Left lobe of liver (tissue), 2 donors: ENCODE measurements around the gene SERTM1. TPM values are rescaled to one million over a fixed set of nuclear protein-coding genes. Genes with fewer than 3 reads are reported as not detected.

ENCODE experiments used
- ATAC-seq: fragments of 200-7000 bp; cut with Tn5 transposase; one replicate; pipeline ENCODE4 v1.9.1; 2020; ENCODE audit warnings: mild to moderate bottlenecking, moderate library complexity
- DNase-seq: peaks from one replicate; pipeline ENCODE4 v3.0.0-alpha.2; 2020; ENCODE audit warnings: low spot score
- total RNA-seq: library from RNA; stranded (reverse); gene quantifications from one replicate; pipeline ENCODE4 v1.2.1, GENCODE V29; 2021
- donor health status: DM: no; HTN: no; CAD: no; lungs with moderate emphysema.
- donor health status: DM: no; HTN: yes; CAD: no.

SERTM1 gene
- not detected for total RNA-seq

GRCh38 chr13:36673838-36674326, at the start of gene SERTM1:
TSS of gene SERTM1 (plus strand) at chr13:36674020. CDS start at chr13:36695079, 21,059 bp downstream.
- ATAC-seq (no peak), DNase-seq (no peak)

GRCh38 chr13:36628377-36629056, 45.3 kb upstream of the SERTM1 start:
- DNase-seq (no peak), ATAC-seq (no peak)

- ATAC-seq, result no peak
- no peak for DNase-seq
These were observed 44.8 kb upstream of the SERTM1 start for GRCh38 chr13:36629057-36629385.

- DNase-seq (no peak), ATAC-seq (no peak)
These were observed 43.5 kb upstream of the SERTM1 start for GRCh38 chr13:36630181-36630803.

- no peak for DNase-seq
- ATAC-seq, result no peak
These were observed 34.2 kb upstream of the SERTM1 start for GRCh38 chr13:36639610-36640009.

- ATAC-seq, result no peak
- DNase-seq, result no peak
These were observed 23.2 kb upstream of the SERTM1 start for GRCh38 chr13:36650611-36651010.

GRCh38 chr13:36665630-36666029, 8.2 kb upstream of the SERTM1 start:
- DNase-seq (no peak), ATAC-seq (no peak)

- ATAC-seq (no peak), DNase-seq (no peak)
These were observed 7.2 kb upstream of the SERTM1 start for GRCh38 chr13:36666477-36667229.

- ATAC-seq, result no peak
- DNase-seq, result no peak
These were observed 5.5 kb upstream of the SERTM1 start for GRCh38 chr13:36668316-36668715.

- DNase-seq (no peak), ATAC-seq (no peak)
These were observed 468 bp upstream of the SERTM1 start for GRCh38 chr13:36673352-36673751.

GRCh38 chr13:36674337-36675212, 755 bp downstream of the SERTM1 start:
- ATAC-seq (no peak), DNase-seq (no peak)

GRCh38 chr13:36675213-36675536, 1.4 kb downstream of the SERTM1 start:
- DNase-seq, result no peak
- no peak for ATAC-seq

GRCh38 chr13:36680913-36681312, 7.1 kb downstream of the SERTM1 start:
- DNase-seq (no peak), ATAC-seq (no peak)

GRCh38 chr13:36681894-36682624, 8.2 kb downstream of the SERTM1 start:
- ATAC-seq, result no peak
- no peak for DNase-seq

GRCh38 chr13:36683701-36684100, 9.9 kb downstream of the SERTM1 start:
- no peak for DNase-seq
- no peak for ATAC-seq

- DNase-seq (no peak), ATAC-seq (no peak)
These were observed 12.1 kb downstream of the SERTM1 start for GRCh38 chr13:36685927-36686326.

- no peak for ATAC-seq
- DNase-seq, result no peak
These were observed 22.7 kb downstream of the SERTM1 start for GRCh38 chr13:36696410-36697010.

GRCh38 chr13:36700170-36700569, 26.4 kb downstream of the SERTM1 start:
- no peak for ATAC-seq

GRCh38 chr13:36706755-36707154, 32.9 kb downstream of the SERTM1 start:
- ATAC-seq (no peak), DNase-seq (no peak)

More at GRCh38 chr13:36700170-36700569, 26.4 kb downstream of the SERTM1 start:
- DNase-seq, result no peak
